ENCODE measurements around the gene PITPNB. TPM values are rescaled to one million over a fixed set of nuclear protein-coding genes. Genes with fewer than 3 reads are reported as not detected.

PITPNB gene
- polyA plus RNA-seq, 2 donors: 22.1 to 39.8 TPM

- H3K27ac ChIP-seq (ENCODE audit: low read depth in 2 of 2, low read length in 1 of 2): peak overlapping the region; percentile 6 to 55
- 28 to 40% methylated on average over 15 of the region's 15 CpGs for WGBS, 2 donors
These were observed 108.4 kb downstream of the PITPNB start for GRCh38 chr22:27810609-27811151.

GRCh38 chr22:27809700-27810608, 109.1 kb downstream of the PITPNB start:
- Histone ChIP-seq H3K4me1 (ENCODE audit: control insufficient read depth in 2 of 2, insufficient read depth in 2 of 2, low read length in 1 of 2) (peaks cover 3 to 7% of the 10 kb centered on the region in 2 donors), H3K4me3 (ENCODE audit: low read depth in 1 of 2, low read length in 2 of 2) (no peak overlapping the region), H3K27ac (ENCODE audit: low read depth in 2 of 2, low read length in 1 of 2) (peak overlapping the region; percentile 22 to 55), H3K9me3 (ENCODE audit: control insufficient read depth in 2 of 2, insufficient read depth in 1 of 2, low read depth in 1 of 2, low read length in 1 of 2) (no peaks in the 10 kb centered on the region), H3K27me3 (ENCODE audit: control insufficient read depth in 1 of 2, insufficient read depth in 2 of 2, low read length in 2 of 2) (no peaks in the 10 kb centered on the region), H3K36me3 (ENCODE audit: control insufficient read depth in 2 of 2, insufficient read depth in 2 of 2, low read length in 1 of 2) (no peaks in the 10 kb centered on the region)
- 38 to 42% methylated on average over 17 of the region's 17 CpGs for WGBS, 2 donors

More at GRCh38 chr22:27810609-27811151, 108.4 kb downstream of the PITPNB start:
- Histone ChIP-seq H3K27me3 (ENCODE audit: control insufficient read depth in 1 of 2, insufficient read depth in 2 of 2, low read length in 2 of 2) (no peaks in the 10 kb centered on the region), H3K4me1 (ENCODE audit: control insufficient read depth in 2 of 2, insufficient read depth in 2 of 2, low read length in 1 of 2) (peaks cover 3 to 11% of the 10 kb centered on the region in 2 donors), H3K36me3 (ENCODE audit: control insufficient read depth in 2 of 2, insufficient read depth in 2 of 2, low read length in 1 of 2) (no peaks in the 10 kb centered on the region), H3K9me3 (ENCODE audit: control insufficient read depth in 2 of 2, insufficient read depth in 1 of 2, low read depth in 1 of 2, low read length in 1 of 2) (no peaks in the 10 kb centered on the region), H3K4me3 (ENCODE audit: low read depth in 1 of 2, low read length in 2 of 2) (no peak overlapping the region)

- H3K27ac ChIP-seq (ENCODE audit: low read depth in 2 of 2, low read length in 1 of 2): no peak overlapping the region
- peaks cover 3 to 7% of the 10 kb centered on the region in 2 donors for H3K4me1 ChIP-seq (ENCODE audit: control insufficient read depth in 2 of 2, insufficient read depth in 2 of 2, low read length in 1 of 2)
- WGBS, 2 donors: 42 to 70% methylated on average over 5 of the region's 5 CpGs
- no peaks in the 10 kb centered on the region for H3K36me3 ChIP-seq (ENCODE audit: control insufficient read depth in 2 of 2, insufficient read depth in 2 of 2, low read length in 1 of 2)
- H3K27me3 ChIP-seq (ENCODE audit: control insufficient read depth in 1 of 2, insufficient read depth in 2 of 2, low read length in 2 of 2): no peaks in the 10 kb centered on the region
- H3K9me3 ChIP-seq (ENCODE audit: control insufficient read depth in 2 of 2, insufficient read depth in 1 of 2, low read depth in 1 of 2, low read length in 1 of 2): no peaks in the 10 kb centered on the region
- no peak overlapping the region for H3K4me3 ChIP-seq (ENCODE audit: low read depth in 1 of 2, low read length in 2 of 2)
These were observed 109.8 kb downstream of the PITPNB start for GRCh38 chr22:27809226-27809603.

- H3K27ac ChIP-seq (ENCODE audit: low read depth in 2 of 2, low read length in 1 of 2): no peak overlapping the region
- WGBS, 2 donors: 78 to 80% methylated on average over 18 of the region's 18 CpGs
- peaks cover 3 to 7% of the 10 kb centered on the region in 2 donors for H3K4me1 ChIP-seq (ENCODE audit: control insufficient read depth in 2 of 2, insufficient read depth in 2 of 2, low read length in 1 of 2)
- no peaks in the 10 kb centered on the region for H3K27me3 ChIP-seq (ENCODE audit: control insufficient read depth in 1 of 2, insufficient read depth in 2 of 2, low read length in 2 of 2)
- no peak overlapping the region for H3K4me3 ChIP-seq (ENCODE audit: low read depth in 1 of 2, low read length in 2 of 2)
- no peaks in the 10 kb centered on the region for H3K36me3 ChIP-seq (ENCODE audit: control insufficient read depth in 2 of 2, insufficient read depth in 2 of 2, low read length in 1 of 2)
- no peaks in the 10 kb centered on the region for H3K9me3 ChIP-seq (ENCODE audit: control insufficient read depth in 2 of 2, insufficient read depth in 1 of 2, low read depth in 1 of 2, low read length in 1 of 2)
These were observed 110.4 kb downstream of the PITPNB start for GRCh38 chr22:27808451-27809225.

- no peak overlapping the region for H3K27ac ChIP-seq (ENCODE audit: low read depth in 2 of 2, low read length in 1 of 2)
- no peaks in the 10 kb centered on the region for H3K27me3 ChIP-seq (ENCODE audit: control insufficient read depth in 1 of 2, insufficient read depth in 2 of 2, low read length in 2 of 2)
- H3K4me1 ChIP-seq (ENCODE audit: control insufficient read depth in 2 of 2, insufficient read depth in 2 of 2, low read length in 1 of 2): peaks cover 2 to 4% of the 10 kb centered on the region in 2 donors
- no peaks in the 10 kb centered on the region for H3K9me3 ChIP-seq (ENCODE audit: control insufficient read depth in 2 of 2, insufficient read depth in 1 of 2, low read depth in 1 of 2, low read length in 1 of 2)
- 73 to 83% methylated on average over 7 of the region's 7 CpGs for WGBS, 2 donors
- no peak overlapping the region for H3K4me3 ChIP-seq (ENCODE audit: low read depth in 1 of 2, low read length in 2 of 2)
- no peaks in the 10 kb centered on the region for H3K36me3 ChIP-seq (ENCODE audit: control insufficient read depth in 2 of 2, insufficient read depth in 2 of 2, low read length in 1 of 2)
These were observed 113.2 kb downstream of the PITPNB start for GRCh38 chr22:27805841-27806240.

- no peaks in the 10 kb centered on the region for H3K9me3 ChIP-seq (ENCODE audit: control insufficient read depth in 2 of 2, insufficient read depth in 1 of 2, low read depth in 1 of 2, low read length in 1 of 2)
- 30 to 32% methylated on average over 31 of the region's 31 CpGs for WGBS, 2 donors
- no peak overlapping the region for H3K27ac ChIP-seq (ENCODE audit: low read depth in 2 of 2, low read length in 1 of 2)
- peaks cover 2 to 7% of the 10 kb centered on the region in 2 donors for H3K4me1 ChIP-seq (ENCODE audit: control insufficient read depth in 2 of 2, insufficient read depth in 2 of 2, low read length in 1 of 2)
- no peak overlapping the region for H3K4me3 ChIP-seq (ENCODE audit: low read depth in 1 of 2, low read length in 2 of 2)
- H3K36me3 ChIP-seq (ENCODE audit: control insufficient read depth in 2 of 2, insufficient read depth in 2 of 2, low read length in 1 of 2): no peaks in the 10 kb centered on the region
- H3K27me3 ChIP-seq (ENCODE audit: control insufficient read depth in 1 of 2, insufficient read depth in 2 of 2, low read length in 2 of 2): no peaks in the 10 kb centered on the region
These were observed 114.4 kb downstream of the PITPNB start for GRCh38 chr22:27804470-27805297.

GRCh38 chr22:27803841-27804415, 115.1 kb downstream of the PITPNB start:
- no peak overlapping the region for H3K27ac ChIP-seq (ENCODE audit: low read depth in 2 of 2, low read length in 1 of 2)
- H3K4me3 ChIP-seq (ENCODE audit: low read depth in 1 of 2, low read length in 2 of 2): no peak overlapping the region
- H3K36me3 ChIP-seq (ENCODE audit: control insufficient read depth in 2 of 2, insufficient read depth in 2 of 2, low read length in 1 of 2): no peaks in the 10 kb centered on the region
- peaks cover 2 to 13% of the 10 kb centered on the region in 2 donors for H3K4me1 ChIP-seq (ENCODE audit: control insufficient read depth in 2 of 2, insufficient read depth in 2 of 2, low read length in 1 of 2)
- H3K9me3 ChIP-seq (ENCODE audit: control insufficient read depth in 2 of 2, insufficient read depth in 1 of 2, low read depth in 1 of 2, low read length in 1 of 2): no peaks in the 10 kb centered on the region
- H3K27me3 ChIP-seq (ENCODE audit: control insufficient read depth in 1 of 2, insufficient read depth in 2 of 2, low read length in 2 of 2): no peaks in the 10 kb centered on the region
- 67 to 71% methylated on average over 11 of the region's 11 CpGs for WGBS, 2 donors

- Histone ChIP-seq H3K27me3 (ENCODE audit: control insufficient read depth in 1 of 2, insufficient read depth in 2 of 2, low read length in 2 of 2) (no peaks in the 10 kb centered on the region), H3K9me3 (ENCODE audit: control insufficient read depth in 2 of 2, insufficient read depth in 1 of 2, low read depth in 1 of 2, low read length in 1 of 2) (no peaks in the 10 kb centered on the region), H3K4me1 (ENCODE audit: control insufficient read depth in 2 of 2, insufficient read depth in 2 of 2, low read length in 1 of 2) (peaks cover 2 to 17% of the 10 kb centered on the region in 2 donors), H3K27ac (ENCODE audit: low read depth in 2 of 2, low read length in 1 of 2) (peak overlapping the region; percentile 40 to 77), H3K4me3 (ENCODE audit: low read depth in 1 of 2, low read length in 2 of 2) (peak overlapping the region; percentile 63 to 82), H3K36me3 (ENCODE audit: control insufficient read depth in 2 of 2, insufficient read depth in 2 of 2, low read length in 1 of 2) (no peaks in the 10 kb centered on the region)
- WGBS, 2 donors: 23 to 26% methylated on average over 35 of the region's 35 CpGs
These were observed 116.5 kb downstream of the PITPNB start for GRCh38 chr22:27802346-27803073.
